ENCODE data around the gene GAD1.

GAD1 gene

GRCh38 chr2:170816504-170817092, at the start of gene GAD1:
Gene GAD1 (plus strand): TSS chr2:170816887. CDS start chr2:170818592, 1,705 bp downstream.
- DNase-seq: peak; percentile 65

- peak; percentile 3 for DNase-seq
Observed at GRCh38 chr2:170770008-170770605, 46.6 kb upstream of the GAD1 start, which contains the start of gene ERICH2. Gene ERICH2 (plus strand): TSS chr2:170770378. CDS start chr2:170770682, 304 bp downstream.

- DNase-seq: peak; percentile 71
Observed at GRCh38 chr2:170770606-170771420, 45.9 kb upstream of the GAD1 start.

- no peak for DNase-seq
Observed at GRCh38 chr2:170771421-170771937, 45.2 kb upstream of the GAD1 start.

- DNase-seq: no peak
Observed at GRCh38 chr2:170772295-170772694, 44.4 kb upstream of the GAD1 start.

GRCh38 chr2:170774074-170774473, 42.6 kb upstream of the GAD1 start:
- DNase-seq: no peak

- DNase-seq: no peak
Observed at GRCh38 chr2:170778900-170779299, 37.8 kb upstream of the GAD1 start.

GRCh38 chr2:170779304-170779703, 37.4 kb upstream of the GAD1 start:
- no peak for DNase-seq

- no peak for DNase-seq
Observed at GRCh38 chr2:170782673-170783072, 34.0 kb upstream of the GAD1 start.

GRCh38 chr2:170783549-170783948, 33.1 kb upstream of the GAD1 start:
- DNase-seq: no peak

GRCh38 chr2:170798996-170799395, 17.7 kb upstream of the GAD1 start:
- DNase-seq: no peak

GRCh38 chr2:170806548-170806947, 10.1 kb upstream of the GAD1 start:
- no peak for DNase-seq

- no peak for DNase-seq
Observed at GRCh38 chr2:170812710-170813600, 3.7 kb upstream of the GAD1 start.

GRCh38 chr2:170813611-170814532, 2.8 kb upstream of the GAD1 start:
- DNase-seq: no peak

- no peak for DNase-seq
Observed at GRCh38 chr2:170814533-170815230, 2.0 kb upstream of the GAD1 start.

- DNase-seq: no peak
Observed at GRCh38 chr2:170815311-170815710, 1.4 kb upstream of the GAD1 start.

GRCh38 chr2:170815746-170816503, 762 bp upstream of the GAD1 start:
- peak; percentile 49 for DNase-seq

GRCh38 chr2:170817093-170818035, 677 bp downstream of the GAD1 start:
- DNase-seq: no peak

Data from stimulated activated naive CD4-positive, alpha-beta T cell treated with Interleukin-2 at 50 U/mL for 16 hours (primary cell).